K562 (cell line): Measurements from ENCODE around the gene LNPEP. TPM values are rescaled to one million over a fixed set of nuclear protein-coding genes. Genes with fewer than 3 reads are reported as not detected.
A peak's percentile ranks its signal among the peaks of the same experiment; 100 is the strongest.

Source experiments
- ARHGAP35 ChIP-seq: fragments of 450-650 bp; IDR thresholded peaks from 2 replicates; pipeline ENCODE4 v1.6.1; 2018; ENCODE audit not compliant: partially characterized antibody
- BRD4 ChIP-seq: fragments of 200-600 bp; sonication (generic); IDR thresholded peaks from 2 replicates; pipeline ENCODE4 v1.6.1; 2017; ENCODE audit warnings: inconsistent platforms
- EGR1 ChIP-seq: fragments of 450-650 bp; conservative IDR thresholded peaks from 2 replicates; pipeline ENCODE4 v1.6.1; 2017; ENCODE audit warnings: mild to moderate bottlenecking
- GATAD2A ChIP-seq: fragments of 450-650 bp; IDR thresholded peaks from 2 replicates; pipeline ENCODE4 v1.6.1; 2017
- HDAC2 ChIP-seq: fragments of 450-650 bp; IDR thresholded peaks from 2 replicates; pipeline ENCODE4 v1.6.1; 2016; ENCODE audit warnings: mild to moderate bottlenecking
- IFI16 ChIP-seq: fragments of 250-450 bp; sonication (Bioruptor Pico); IDR thresholded peaks from 2 replicates; pipeline ENCODE4 v2.1.2; 2022; ENCODE audit warnings: mild to moderate bottlenecking, inconsistent platforms
- NELFE ChIP-seq: IDR thresholded peaks from 2 replicates; pipeline ENCODE4 v1.6.1; 2011; ENCODE audit warnings: mild to moderate bottlenecking; ENCODE audit not compliant: insufficient read depth, insufficient read length
- POU5F1 ChIP-seq: fragments of 150-350 bp; IDR thresholded peaks from 2 replicates; pipeline ENCODE4 v1.6.1; 2014; ENCODE audit warnings: borderline replicate concordance, low read length, low read depth, mild to moderate bottlenecking; ENCODE audit not compliant: partially characterized antibody
- RAD21 ChIP-seq, 2 experiments: fragments of 250-450 bp in 1 of 2; fragments of 450-650 bp in 1 of 2; sonication (Bioruptor Pico) in 1 of 2; formaldehyde crosslinking in 1 of 2; IDR thresholded peaks in 1 of 2; conservative IDR thresholded peaks in 1 of 2; 2 replicates each; pipeline versions ENCODE4 v1.4.0 to v1.8.0; 2020 to 2022; ENCODE audit warnings: mild to moderate bottlenecking in 2 of 2, moderate library complexity in 1 of 2
- SMARCA4 ChIP-seq: fragments of 450-650 bp; IDR thresholded peaks from 2 replicates; pipeline ENCODE4 v1.6.1; 2016
- SRSF1 ChIP-seq: fragments of 200-400 bp; formaldehyde crosslinking; IDR thresholded peaks from 2 replicates; pipeline ENCODE4 v1.6.1; 2017; ENCODE audit warnings: mild to moderate bottlenecking, low read depth, low read length, moderate library complexity
- STAT5A ChIP-seq: IDR thresholded peaks from 2 replicates; pipeline ENCODE4 v1.6.1; 2012; ENCODE audit warnings: low read length, inconsistent platforms, borderline replicate concordance
- TCF3 ChIP-seq: sonication (generic); formaldehyde crosslinking; IDR thresholded peaks from 2 replicates; pipeline ENCODE4 v1.4.0; 2020; ENCODE audit warnings: mild to moderate bottlenecking, missing genetic modification reagents
- ZNF282 ChIP-seq: sonication (generic); formaldehyde crosslinking; IDR thresholded peaks from 2 replicates; pipeline ENCODE4 v1.8.1; 2023; ENCODE audit warnings: missing genetic modification reagents
- polyA plus RNA-seq, 8 experiments: library from polyadenylated mRNA; depleted of rRNA in 4 of 8; stranded (reverse) in 5 of 8; unstranded in 3 of 8; fragments of >200 nt; fragmentation: Nextera tagmentation in 2 of 8; fragmentation: Illumina TruSeq in 1 of 8; extraction: Ambion mirVana in 2 of 8; extraction: Trizol in 1 of 8; gene quantifications; 2 replicates each; pipeline versions ENCODE4 v1.2.1 to v1.2.3, GENCODE V29; 2011 to 2014; ENCODE audit warnings: inconsistent platforms in 1 of 8, missing spikeins in 1 of 8
- total RNA-seq, 7 experiments: library from RNA; depleted of rRNA in 6 of 7; stranded (reverse); fragments of >200 nt in 6 of 7; fragmentation: Illumina TruSeq in 2 of 7; extraction: Trizol in 2 of 7; gene quantifications; 2 replicates each; pipeline versions ENCODE4 v1.2.1 to v1.2.3, GENCODE V29; 2011 to 2021; ENCODE audit warnings: low replicate concordance in 1 of 7
- TF ChIP-seq, protein P1 (sequence below): fragments of 200-600 bp; sonication (generic); IDR thresholded peaks from one replicate; pipeline ENCODE4 v1.6.1; 2012; ENCODE audit warnings: mild to moderate bottlenecking, low read depth, low read length, inconsistent platforms
- TF ChIP-seq, protein P2 (sequence below): IDR thresholded peaks from 2 replicates; pipeline ENCODE4 v1.6.1; 2012; ENCODE audit warnings: low read depth, low read length, improper control_type of control experiment, borderline replicate concordance
- TF ChIP-seq, protein P3 (sequence below): fragments of 450-650 bp; formaldehyde crosslinking; IDR thresholded peaks from 2 replicates; pipeline ENCODE4 v1.4.0; 2022; ENCODE audit warnings: mild to moderate bottlenecking, moderate library complexity

LNPEP gene
- total and polyA plus RNA-seq, 9 of the 15 experiments (the other 6 are each of a cell fraction or from before 2014, with no cell fraction given), result 2.6 to 27.9 (median 11.2) TPM

DNA sequence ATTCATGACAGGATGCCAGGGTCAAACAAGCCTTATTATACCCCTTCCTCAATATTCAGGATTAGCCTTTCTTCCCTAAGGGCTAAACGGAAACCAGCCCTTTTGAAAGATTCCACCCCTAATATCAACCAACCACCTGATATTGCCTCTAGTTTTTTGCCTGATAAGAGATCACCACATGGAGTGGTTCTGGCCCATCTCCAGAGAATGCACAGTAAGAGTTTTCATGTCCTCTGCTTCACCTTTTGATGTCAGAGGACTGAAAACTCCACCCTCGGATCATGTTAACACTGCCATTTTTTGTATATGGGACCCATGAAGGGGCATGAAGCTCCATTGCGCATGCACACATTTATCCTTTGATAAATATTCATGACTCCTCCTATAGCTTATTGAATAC is 5.8 kb upstream of the LNPEP start (continued):
- TF ChIP-seq STAT5A (peak; percentile 46), SMARCA4 (peak; percentile 75), ZNF282 (CRISPR knock-in tag) (no peak), EGR1 (no peak), ARHGAP35 (no peak), POU5F1 (no peak), BRD4 (no peak), HDAC2 (peak; percentile 78; the same call in 1 of the 2 replicates), RAD21 (CRISPR knock-in tag; conservative IDR thresholded peaks at IDR 0.05 in 1 of 2, IDR thresholded peaks at IDR 0.05 in 1 of 2) (no peak), NELFE (no peak), IFI16 (CRISPR knock-in tag) (no peak), GATAD2A (no peak), SRSF1 (no peak), TCF3 (CRISPR knock-in tag) (peak; percentile 62)
- TF ChIP-seq, protein P1, sequence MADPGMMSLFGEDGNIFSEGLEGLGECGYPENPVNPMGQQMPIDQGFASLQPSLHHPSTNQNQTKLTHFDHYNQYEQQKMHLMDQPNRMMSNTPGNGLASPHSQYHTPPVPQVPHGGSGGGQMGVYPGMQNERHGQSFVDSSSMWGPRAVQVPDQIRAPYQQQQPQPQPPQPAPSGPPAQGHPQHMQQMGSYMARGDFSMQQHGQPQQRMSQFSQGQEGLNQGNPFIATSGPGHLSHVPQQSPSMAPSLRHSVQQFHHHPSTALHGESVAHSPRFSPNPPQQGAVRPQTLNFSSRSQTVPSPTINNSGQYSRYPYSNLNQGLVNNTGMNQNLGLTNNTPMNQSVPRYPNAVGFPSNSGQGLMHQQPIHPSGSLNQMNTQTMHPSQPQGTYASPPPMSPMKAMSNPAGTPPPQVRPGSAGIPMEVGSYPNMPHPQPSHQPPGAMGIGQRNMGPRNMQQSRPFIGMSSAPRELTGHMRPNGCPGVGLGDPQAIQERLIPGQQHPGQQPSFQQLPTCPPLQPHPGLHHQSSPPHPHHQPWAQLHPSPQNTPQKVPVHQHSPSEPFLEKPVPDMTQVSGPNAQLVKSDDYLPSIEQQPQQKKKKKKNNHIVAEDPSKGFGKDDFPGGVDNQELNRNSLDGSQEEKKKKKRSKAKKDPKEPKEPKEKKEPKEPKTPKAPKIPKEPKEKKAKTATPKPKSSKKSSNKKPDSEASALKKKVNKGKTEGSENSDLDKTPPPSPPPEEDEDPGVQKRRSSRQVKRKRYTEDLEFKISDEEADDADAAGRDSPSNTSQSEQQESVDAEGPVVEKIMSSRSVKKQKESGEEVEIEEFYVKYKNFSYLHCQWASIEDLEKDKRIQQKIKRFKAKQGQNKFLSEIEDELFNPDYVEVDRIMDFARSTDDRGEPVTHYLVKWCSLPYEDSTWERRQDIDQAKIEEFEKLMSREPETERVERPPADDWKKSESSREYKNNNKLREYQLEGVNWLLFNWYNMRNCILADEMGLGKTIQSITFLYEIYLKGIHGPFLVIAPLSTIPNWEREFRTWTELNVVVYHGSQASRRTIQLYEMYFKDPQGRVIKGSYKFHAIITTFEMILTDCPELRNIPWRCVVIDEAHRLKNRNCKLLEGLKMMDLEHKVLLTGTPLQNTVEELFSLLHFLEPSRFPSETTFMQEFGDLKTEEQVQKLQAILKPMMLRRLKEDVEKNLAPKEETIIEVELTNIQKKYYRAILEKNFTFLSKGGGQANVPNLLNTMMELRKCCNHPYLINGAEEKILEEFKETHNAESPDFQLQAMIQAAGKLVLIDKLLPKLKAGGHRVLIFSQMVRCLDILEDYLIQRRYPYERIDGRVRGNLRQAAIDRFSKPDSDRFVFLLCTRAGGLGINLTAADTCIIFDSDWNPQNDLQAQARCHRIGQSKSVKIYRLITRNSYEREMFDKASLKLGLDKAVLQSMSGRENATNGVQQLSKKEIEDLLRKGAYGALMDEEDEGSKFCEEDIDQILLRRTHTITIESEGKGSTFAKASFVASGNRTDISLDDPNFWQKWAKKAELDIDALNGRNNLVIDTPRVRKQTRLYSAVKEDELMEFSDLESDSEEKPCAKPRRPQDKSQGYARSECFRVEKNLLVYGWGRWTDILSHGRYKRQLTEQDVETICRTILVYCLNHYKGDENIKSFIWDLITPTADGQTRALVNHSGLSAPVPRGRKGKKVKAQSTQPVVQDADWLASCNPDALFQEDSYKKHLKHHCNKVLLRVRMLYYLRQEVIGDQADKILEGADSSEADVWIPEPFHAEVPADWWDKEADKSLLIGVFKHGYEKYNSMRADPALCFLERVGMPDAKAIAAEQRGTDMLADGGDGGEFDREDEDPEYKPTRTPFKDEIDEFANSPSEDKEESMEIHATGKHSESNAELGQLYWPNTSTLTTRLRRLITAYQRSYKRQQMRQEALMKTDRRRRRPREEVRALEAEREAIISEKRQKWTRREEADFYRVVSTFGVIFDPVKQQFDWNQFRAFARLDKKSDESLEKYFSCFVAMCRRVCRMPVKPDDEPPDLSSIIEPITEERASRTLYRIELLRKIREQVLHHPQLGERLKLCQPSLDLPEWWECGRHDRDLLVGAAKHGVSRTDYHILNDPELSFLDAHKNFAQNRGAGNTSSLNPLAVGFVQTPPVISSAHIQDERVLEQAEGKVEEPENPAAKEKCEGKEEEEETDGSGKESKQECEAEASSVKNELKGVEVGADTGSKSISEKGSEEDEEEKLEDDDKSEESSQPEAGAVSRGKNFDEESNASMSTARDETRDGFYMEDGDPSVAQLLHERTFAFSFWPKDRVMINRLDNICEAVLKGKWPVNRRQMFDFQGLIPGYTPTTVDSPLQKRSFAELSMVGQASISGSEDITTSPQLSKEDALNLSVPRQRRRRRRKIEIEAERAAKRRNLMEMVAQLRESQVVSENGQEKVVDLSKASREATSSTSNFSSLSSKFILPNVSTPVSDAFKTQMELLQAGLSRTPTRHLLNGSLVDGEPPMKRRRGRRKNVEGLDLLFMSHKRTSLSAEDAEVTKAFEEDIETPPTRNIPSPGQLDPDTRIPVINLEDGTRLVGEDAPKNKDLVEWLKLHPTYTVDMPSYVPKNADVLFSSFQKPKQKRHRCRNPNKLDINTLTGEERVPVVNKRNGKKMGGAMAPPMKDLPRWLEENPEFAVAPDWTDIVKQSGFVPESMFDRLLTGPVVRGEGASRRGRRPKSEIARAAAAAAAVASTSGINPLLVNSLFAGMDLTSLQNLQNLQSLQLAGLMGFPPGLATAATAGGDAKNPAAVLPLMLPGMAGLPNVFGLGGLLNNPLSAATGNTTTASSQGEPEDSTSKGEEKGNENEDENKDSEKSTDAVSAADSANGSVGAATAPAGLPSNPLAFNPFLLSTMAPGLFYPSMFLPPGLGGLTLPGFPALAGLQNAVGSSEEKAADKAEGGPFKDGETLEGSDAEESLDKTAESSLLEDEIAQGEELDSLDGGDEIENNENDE, result no peak
- TF ChIP-seq, protein P2, sequence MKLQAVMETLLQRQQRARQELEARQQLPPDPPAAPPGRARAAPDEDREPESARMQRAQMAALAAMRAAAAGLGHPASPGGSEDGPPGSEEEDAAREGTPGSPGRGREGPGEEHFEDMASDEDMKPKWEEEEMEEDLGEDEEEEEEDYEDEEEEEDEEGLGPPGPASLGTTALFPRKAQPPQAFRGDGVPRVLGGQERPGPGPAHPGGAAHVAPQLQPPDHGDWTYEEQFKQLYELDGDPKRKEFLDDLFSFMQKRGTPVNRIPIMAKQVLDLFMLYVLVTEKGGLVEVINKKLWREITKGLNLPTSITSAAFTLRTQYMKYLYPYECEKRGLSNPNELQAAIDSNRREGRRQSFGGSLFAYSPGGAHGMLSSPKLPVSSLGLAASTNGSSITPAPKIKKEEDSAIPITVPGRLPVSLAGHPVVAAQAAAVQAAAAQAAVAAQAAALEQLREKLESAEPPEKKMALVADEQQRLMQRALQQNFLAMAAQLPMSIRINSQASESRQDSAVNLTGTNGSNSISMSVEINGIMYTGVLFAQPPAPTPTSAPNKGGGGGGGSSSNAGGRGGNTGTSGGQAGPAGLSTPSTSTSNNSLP, result peak; percentile 48; the same call in 1 of the 2 replicates
- TF ChIP-seq, protein P3, sequence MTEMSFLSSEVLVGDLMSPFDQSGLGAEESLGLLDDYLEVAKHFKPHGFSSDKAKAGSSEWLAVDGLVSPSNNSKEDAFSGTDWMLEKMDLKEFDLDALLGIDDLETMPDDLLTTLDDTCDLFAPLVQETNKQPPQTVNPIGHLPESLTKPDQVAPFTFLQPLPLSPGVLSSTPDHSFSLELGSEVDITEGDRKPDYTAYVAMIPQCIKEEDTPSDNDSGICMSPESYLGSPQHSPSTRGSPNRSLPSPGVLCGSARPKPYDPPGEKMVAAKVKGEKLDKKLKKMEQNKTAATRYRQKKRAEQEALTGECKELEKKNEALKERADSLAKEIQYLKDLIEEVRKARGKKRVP, result no peak
